IPS-20b (cell line): Measurements from ENCODE around the gene MT2A.
"Not testable (repeated sequence)": the region's sequence is repeated elsewhere in the genome, so short reads cannot be mapped to it uniquely, and the experiment has no call there.

Experiments used
- H3K27ac ChIP-seq: one replicate; pipeline ENCODE4 v1.5.1; 2013; ENCODE audit warnings: low read length
- H3K27me3 ChIP-seq: 2 replicates; pipeline ENCODE4 v1.6.1; 2013; ENCODE audit warnings: mild to moderate bottlenecking, low read length, inconsistent platforms; ENCODE audit not compliant: insufficient read depth
- H3K36me3 ChIP-seq: 2 replicates; pipeline ENCODE4 v1.6.1; 2013; ENCODE audit warnings: low read depth, mild to moderate bottlenecking, inconsistent platforms, low read length, moderate library complexity; ENCODE audit not compliant: insufficient read depth
- H3K4me1 ChIP-seq: 2 replicates; pipeline ENCODE4 v1.6.1; 2013; ENCODE audit warnings: mild to moderate bottlenecking, control low read depth, inconsistent platforms, low read length, moderate library complexity; ENCODE audit not compliant: insufficient read depth
- H3K4me3 ChIP-seq: 2 replicates; pipeline ENCODE4 v1.5.1; 2013; ENCODE audit warnings: mild to moderate bottlenecking, low read length, inconsistent platforms
- H3K9ac ChIP-seq: 2 replicates; pipeline ENCODE4 v1.6.1; 2013; ENCODE audit warnings: low read depth, mild to moderate bottlenecking, inconsistent platforms, low read length, moderate library complexity
- H3K9me3 ChIP-seq: 2 replicates; pipeline ENCODE4 v1.6.1; 2013; ENCODE audit warnings: mild to moderate bottlenecking, low read depth, low read length, inconsistent platforms; ENCODE audit not compliant: insufficient read depth

Gene MT2A

GRCh38 chr16:56582911-56583310 is 25.5 kb upstream of the MT2A start:
- H3K9ac ChIP-seq, H3K27ac ChIP-seq, H3K36me3 ChIP-seq, H3K9me3 ChIP-seq, H3K4me1 ChIP-seq, H3K4me3 ChIP-seq: not testable (repeated sequence)
- H3K27me3 ChIP-seq: peaks cover 27% of the 10 kb centered on the region

GRCh38 chr16:56583351-56584168 is 24.8 kb upstream of the MT2A start:
- no peak overlapping the region for H3K9ac ChIP-seq
- no peak overlapping the region for H3K4me3 ChIP-seq
- H3K27me3 ChIP-seq: peaks cover 33% of the 10 kb centered on the region
- no peak overlapping the region for H3K27ac ChIP-seq
- no peaks in the 10 kb centered on the region for H3K36me3 ChIP-seq
- H3K9me3 ChIP-seq: no peaks in the 10 kb centered on the region
- H3K4me1 ChIP-seq: no peaks in the 10 kb centered on the region

DNA sequence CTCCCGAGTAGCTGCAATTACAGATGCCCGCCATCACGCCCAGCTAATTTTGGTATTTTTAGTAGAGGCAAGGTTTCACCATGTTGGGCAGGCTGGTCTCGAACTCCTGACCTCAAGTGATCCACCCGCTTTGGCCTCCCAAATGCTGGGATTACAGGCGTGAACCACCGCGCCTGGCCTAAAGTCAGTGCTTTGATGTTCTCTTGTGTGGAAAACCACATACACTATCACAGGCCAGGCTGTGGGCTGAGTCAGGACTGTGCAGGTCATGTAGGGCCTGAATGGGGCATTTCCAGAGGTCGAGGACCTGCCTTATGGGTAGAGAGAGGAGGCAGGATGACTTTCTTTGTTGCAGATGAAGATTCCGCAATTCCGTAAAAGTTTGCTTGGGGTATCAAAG is 24.1 kb upstream of the MT2A start:
- no peak overlapping the region for H3K9ac ChIP-seq
- H3K9me3 ChIP-seq: no peaks in the 10 kb centered on the region
- peaks cover 40% of the 10 kb centered on the region for H3K27me3 ChIP-seq
- H3K4me1 ChIP-seq: no peaks in the 10 kb centered on the region
- H3K27ac ChIP-seq: no peak overlapping the region
- H3K4me3 ChIP-seq: no peak overlapping the region
- H3K36me3 ChIP-seq: no peaks in the 10 kb centered on the region

GRCh38 chr16:56588781-56589140 is 19.6 kb upstream of the MT2A start:
- Histone ChIP-seq H3K4me3 (peak overlapping the region; percentile 68; the same call in 1 of the 2 replicates), H3K27ac (no peak overlapping the region), H3K36me3 (no peaks in the 10 kb centered on the region), H3K4me1 (no peaks in the 10 kb centered on the region; the same call in 1 of the 2 replicates), H3K27me3 (peaks cover 85% of the 10 kb centered on the region), H3K9ac (no peak overlapping the region), H3K9me3 (no peaks in the 10 kb centered on the region)

DNA sequence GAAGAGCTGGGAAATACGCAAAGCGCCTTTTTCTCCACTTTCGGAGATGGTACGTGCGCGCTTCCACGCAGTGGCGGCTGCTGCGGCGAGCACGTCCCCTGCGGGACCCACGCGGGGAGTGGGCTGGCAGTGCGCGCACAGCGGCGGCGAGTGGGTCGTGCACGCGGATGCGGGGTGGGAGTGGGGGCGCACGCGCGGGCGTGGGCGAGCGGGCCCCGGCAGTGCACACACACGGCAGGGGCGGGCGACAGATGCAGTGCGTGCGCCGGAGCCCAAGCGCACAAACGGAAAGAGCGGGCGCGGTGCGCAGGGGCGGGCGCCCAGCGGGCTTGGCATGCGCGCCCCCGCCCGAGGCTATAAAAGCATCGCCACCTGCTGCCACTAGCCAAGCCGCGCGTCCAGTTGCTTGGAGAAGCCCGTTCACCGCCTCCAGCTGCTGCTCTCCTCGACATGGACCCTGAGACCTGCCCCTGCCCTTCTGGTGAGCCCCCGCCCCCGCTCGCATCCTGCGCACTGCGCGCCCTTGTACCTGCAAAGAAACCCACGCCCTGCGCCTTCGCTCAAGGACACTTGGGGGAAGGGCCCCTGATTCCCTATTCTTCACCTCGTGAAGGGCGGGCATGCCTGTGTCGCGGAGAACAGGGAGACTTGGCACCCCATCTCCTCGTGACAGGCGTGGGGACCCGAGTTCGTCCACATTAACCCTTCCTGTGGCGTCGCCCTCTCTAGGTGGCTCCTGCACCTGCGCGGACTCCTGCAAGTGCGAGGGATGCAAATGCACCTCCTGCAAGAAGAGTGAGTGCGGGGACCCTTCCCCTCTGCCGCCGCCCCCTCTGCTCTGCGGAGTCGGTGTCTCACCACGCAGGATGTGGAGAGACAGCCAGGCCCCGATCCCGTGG is 19.0 kb upstream of the MT2A start, which contains the start of gene MT3:
Gene MT3, plus strand, starts transcription at position 388 of the 899 bp plus-strand sequence. Its CDS starts 63 bp downstream, at position 451.
- H3K4me1 ChIP-seq: no peaks in the 10 kb centered on the region; the same call in 1 of the 2 replicates
- no peak within 1 kb of the TSS for H3K27ac ChIP-seq
- peak within 1 kb of the TSS; percentile 68 for H3K4me3 ChIP-seq
- no peaks in the 10 kb centered on the region for H3K36me3 ChIP-seq
- no peaks in the 10 kb centered on the region for H3K9me3 ChIP-seq
- peaks cover 85% of the 10 kb centered on the region for H3K27me3 ChIP-seq
- no peak within 1 kb of the TSS for H3K9ac ChIP-seq

GRCh38 chr16:56591377-56592060 is 16.9 kb upstream of the MT2A start:
- Histone ChIP-seq H3K9me3 (no peaks in the 10 kb centered on the region), H3K4me3 (no peak overlapping the region), H3K9ac (no peak overlapping the region), H3K36me3 (no peaks in the 10 kb centered on the region), H3K27ac (no peak overlapping the region), H3K4me1 (no peaks in the 10 kb centered on the region; the same call in 1 of the 2 replicates), H3K27me3 (peaks cover 74% of the 10 kb centered on the region)

- no peaks in the 10 kb centered on the region for H3K36me3 ChIP-seq
- H3K9me3 ChIP-seq: no peaks in the 10 kb centered on the region; the same call in 1 of the 2 replicates
- H3K4me3 ChIP-seq: no peak overlapping the region
- no peak overlapping the region for H3K9ac ChIP-seq
- H3K27ac ChIP-seq: no peak overlapping the region
- peaks cover 55% of the 10 kb centered on the region for H3K27me3 ChIP-seq
- no peaks in the 10 kb centered on the region; the same call in 1 of the 2 replicates for H3K4me1 ChIP-seq
These were observed 14.7 kb upstream of the MT2A start for GRCh38 chr16:56593573-56594291.

- no peaks in the 10 kb centered on the region; the same call in 1 of the 2 replicates for H3K9me3 ChIP-seq
- H3K4me3 ChIP-seq: no peak overlapping the region
- peaks cover 50% of the 10 kb centered on the region for H3K27me3 ChIP-seq
- H3K4me1 ChIP-seq: no peaks in the 10 kb centered on the region; the same call in 1 of the 2 replicates
- no peak overlapping the region for H3K9ac ChIP-seq
- no peaks in the 10 kb centered on the region for H3K36me3 ChIP-seq
- H3K27ac ChIP-seq: no peak overlapping the region
These were observed 14.1 kb upstream of the MT2A start for GRCh38 chr16:56594292-56594619.

- no peak overlapping the region for H3K9ac ChIP-seq
- peaks cover 23% of the 10 kb centered on the region for H3K27me3 ChIP-seq
- H3K4me1 ChIP-seq: no peaks in the 10 kb centered on the region
- H3K4me3 ChIP-seq: no peak overlapping the region
- no peaks in the 10 kb centered on the region; the same call in 1 of the 2 replicates for H3K9me3 ChIP-seq
- no peak overlapping the region for H3K27ac ChIP-seq
- H3K36me3 ChIP-seq: no peaks in the 10 kb centered on the region
These were observed 7.9 kb upstream of the MT2A start for GRCh38 chr16:56600398-56600999.

DNA sequence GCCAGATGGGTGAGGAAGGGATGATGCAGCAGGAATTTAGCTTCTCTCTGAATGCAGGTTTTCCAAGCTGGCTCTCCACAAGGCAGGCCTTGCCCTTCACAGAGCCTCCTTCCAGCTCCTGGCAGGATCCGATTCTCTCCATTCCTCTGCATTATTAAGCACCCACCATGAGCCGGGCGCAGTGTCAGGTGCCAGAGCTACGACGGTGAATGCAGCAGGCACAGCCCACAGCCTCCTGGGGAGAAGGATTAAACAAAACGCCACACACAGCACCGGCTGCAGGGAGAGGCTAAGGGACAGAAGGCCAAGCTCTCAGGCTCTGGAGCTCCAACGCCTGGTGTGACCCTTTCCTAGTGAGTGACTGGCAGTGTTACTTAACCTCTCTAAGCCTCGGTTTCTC is 7.1 kb upstream of the MT2A start:
- Histone ChIP-seq H3K36me3 (no peaks in the 10 kb centered on the region), H3K4me1 (no peaks in the 10 kb centered on the region), H3K9me3 (no peaks in the 10 kb centered on the region; the same call in 1 of the 2 replicates), H3K9ac (no peak overlapping the region), H3K4me3 (no peak overlapping the region), H3K27ac (no peak overlapping the region), H3K27me3 (peaks cover 29% of the 10 kb centered on the region)
